GM21723 (cell line): Measurements from ENCODE around the gene OR51G2.

ENCODE experiments used
- ATAC-seq: cut with Tn5 transposase; IDR thresholded peaks from one replicate; pipeline ENCODE4 v1.9.1; 2021; ENCODE audit warnings: mild to moderate bottlenecking, moderate library complexity; ENCODE audit not compliant: unreplicated experiment

OR51G2 gene

DNA sequence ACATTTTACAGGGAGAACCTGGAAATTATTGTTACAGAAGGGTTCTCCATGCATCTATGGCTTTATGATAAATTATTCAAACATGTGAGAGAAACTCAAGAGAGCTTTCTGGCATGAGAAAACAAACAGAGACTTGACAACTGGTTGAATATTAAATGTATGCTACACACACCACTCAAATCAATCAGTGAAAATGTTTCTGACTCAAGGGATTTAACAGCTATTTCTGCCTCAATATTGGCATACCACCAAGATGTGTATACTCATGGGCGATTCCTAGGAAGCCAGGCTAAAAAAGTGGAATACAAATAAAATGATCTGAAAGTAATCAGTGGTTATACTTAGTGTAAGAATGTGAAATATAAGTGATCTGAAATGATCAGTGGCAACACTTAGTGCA, 53.3 kb downstream of the OR51G2 start:
- ATAC-seq, result no peak

DNA sequence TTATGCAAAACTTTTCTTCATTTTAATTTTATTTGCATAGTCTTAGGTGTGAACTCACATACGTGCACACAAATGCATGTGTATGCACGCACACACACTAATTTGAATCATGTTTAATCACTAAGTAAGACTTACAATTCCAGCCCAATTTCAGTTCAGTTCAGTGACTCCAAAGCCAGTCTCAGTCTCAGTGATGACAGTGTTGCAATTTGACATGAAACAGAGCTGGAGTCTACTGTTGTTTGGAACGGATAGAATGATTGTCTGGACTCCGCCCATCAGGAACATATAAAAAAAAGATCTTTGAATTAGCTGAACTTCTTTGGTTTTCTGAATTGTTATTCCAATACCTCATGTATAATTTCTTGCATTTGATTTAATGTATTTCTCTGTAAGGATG, 55.3 kb downstream of the OR51G2 start:
- no peak for ATAC-seq
